Natural killer cell treated with Interleukin-12 subunit alpha and Interleukin-12 subunit beta and Interleukin-15 and Interleukin-18, amount 100 ng/mL, for 72 hours (primary cell): ENCODE results near the gene C5orf15. TPM values are rescaled to one million over a fixed set of nuclear protein-coding genes. Genes with fewer than 3 reads are reported as not detected.
"Not testable (repeated sequence)": the region's sequence is repeated elsewhere in the genome, so short reads cannot be mapped to it uniquely, and the experiment has no call there.

Source experiments
- ATAC-seq, 2 donors: fragments of 150-1000 bp; cut with Tn5 transposase in 1 of 2; sonication (Bioruptor Pico), chemical (Tn5 transposase) in 1 of 2; 2 replicates each; pipeline ENCODE4 v1.10.0; 2021
- DNase-seq: peaks from one replicate; pipeline ENCODE4 v3.0.0; 2022; ENCODE audit warnings: low spot score
- H3K27ac Mint-ChIP-seq, 2 donors: 1 replicate in 1 of 2; 2 replicates in 1 of 2; pipeline ENCODE4 v1.8.0; 2022; ENCODE audit warnings: mixed read lengths in 2 of 2, mild to moderate bottlenecking in 1 of 2, moderate library complexity in 1 of 2
- H3K27me3 Mint-ChIP-seq, 2 donors: 1 replicate in 1 of 2; 2 replicates in 1 of 2; pipeline ENCODE4 v1.8.0; 2022; ENCODE audit warnings: mixed read lengths in 2 of 2
- H3K36me3 Mint-ChIP-seq: one replicate; pipeline ENCODE4 v1.8.0; 2022; ENCODE audit warnings: mixed read lengths
- H3K4me1 Mint-ChIP-seq, 2 donors: 1 replicate in 1 of 2; 2 replicates in 1 of 2; pipeline ENCODE4 v1.8.0; 2022; ENCODE audit warnings: low read depth in 2 of 2, mixed read lengths in 2 of 2, mild to moderate bottlenecking in 1 of 2
- H3K4me3 Mint-ChIP-seq: one replicate; pipeline ENCODE4 v1.8.0; 2022; ENCODE audit warnings: mixed read lengths
- H3K9me3 Mint-ChIP-seq: 2 replicates; pipeline ENCODE4 v1.8.0; 2022; ENCODE audit warnings: mixed read lengths
- total RNA-seq, 2 donors: library from RNA; stranded (reverse); gene quantifications; one replicate each; pipeline ENCODE4 v1.2.3, GENCODE V29; 2022

C5orf15 gene
- total RNA-seq, 2 donors from 2014 or later: 16.7 to 41.6 TPM

GRCh38 chr5:133983674-133984073 lies 15.2 kb upstream of the C5orf15 start:
- H3K9me3 Mint-ChIP-seq: no peaks in the 10 kb centered on the region
- ATAC-seq (no peak), DNase-seq (no peak)
- no peaks in the 10 kb centered on the region for H3K27me3 Mint-ChIP-seq
- H3K4me1 Mint-ChIP-seq: peaks cover 0 to 9% of the 10 kb centered on the region in 2 donors
- H3K36me3 Mint-ChIP-seq: peaks cover 10% of the 10 kb centered on the region
- H3K4me3 Mint-ChIP-seq: no peak overlapping the region
- H3K27ac Mint-ChIP-seq: peak overlapping the region in 1 of 2 donors; percentile 19

GRCh38 chr5:133981714-133982113 lies 13.3 kb upstream of the C5orf15 start:
- H3K27me3 Mint-ChIP-seq: no peaks in the 10 kb centered on the region
- peaks cover 0 to 12% of the 10 kb centered on the region in 2 donors for H3K4me1 Mint-ChIP-seq
- no peak overlapping the region for H3K4me3 Mint-ChIP-seq
- no peaks in the 10 kb centered on the region for H3K9me3 Mint-ChIP-seq
- DNase-seq (no peak), ATAC-seq (no peak)
- H3K36me3 Mint-ChIP-seq: peaks cover 6% of the 10 kb centered on the region
- no peak overlapping the region for H3K27ac Mint-ChIP-seq

DNA sequence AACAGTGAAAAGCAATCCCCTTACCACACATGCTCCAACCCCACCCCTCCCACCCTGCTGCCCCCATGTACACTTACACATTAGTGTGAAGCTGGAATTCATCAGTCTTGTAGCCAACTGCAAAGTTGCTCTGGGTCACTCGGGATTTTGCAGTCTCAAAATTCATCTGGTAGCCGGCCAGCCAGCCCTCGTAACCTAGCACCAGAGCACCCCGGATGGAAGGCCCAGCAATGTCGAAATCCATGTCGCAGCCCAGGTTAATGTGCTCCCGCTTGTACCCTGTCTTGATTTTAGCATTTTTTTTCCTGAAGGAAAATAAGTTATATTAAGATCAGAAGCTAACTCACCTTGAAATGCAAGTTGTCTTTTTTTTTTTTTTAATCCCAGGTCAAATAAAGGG lies 12.2 kb upstream of the C5orf15 start:
- ATAC-seq: no peak
- H3K4me1 Mint-ChIP-seq: peaks cover 0 to 12% of the 10 kb centered on the region in 2 donors
- H3K36me3 Mint-ChIP-seq: peaks cover 10% of the 10 kb centered on the region
- no peaks in the 10 kb centered on the region for H3K9me3 Mint-ChIP-seq
- no peak for DNase-seq
- no peak overlapping the region for H3K27ac Mint-ChIP-seq
- H3K4me3 Mint-ChIP-seq: no peak overlapping the region
- H3K27me3 Mint-ChIP-seq: no peaks in the 10 kb centered on the region

DNA sequence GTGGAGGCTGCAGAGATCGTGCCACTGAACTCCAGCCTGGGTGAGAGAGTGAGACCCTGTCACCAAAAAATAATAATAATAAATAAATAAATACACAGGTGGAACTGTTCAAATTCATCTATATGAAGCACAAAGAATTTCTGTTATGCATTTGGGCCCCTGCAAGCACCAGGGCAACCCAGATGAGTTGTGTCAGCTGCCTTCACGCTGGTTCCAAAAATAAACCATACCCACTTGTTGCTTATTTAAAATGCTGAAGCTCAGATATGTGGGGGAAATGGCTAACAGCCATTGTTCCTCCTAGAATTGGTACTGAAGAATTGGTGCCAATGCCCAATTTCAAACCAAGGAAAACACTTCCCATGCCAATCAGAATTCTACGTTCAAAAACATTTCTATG lies 10.5 kb upstream of the C5orf15 start:
- Mint-ChIP-seq H3K9me3 (no peaks in the 10 kb centered on the region), H3K27ac (no peak overlapping the region), H3K4me1 (peaks cover 0 to 12% of the 10 kb centered on the region in 2 donors), H3K4me3 (no peak overlapping the region), H3K27me3 (no peaks in the 10 kb centered on the region), H3K36me3 (peaks cover 14% of the 10 kb centered on the region)
- no peak for DNase-seq
- no peak for ATAC-seq

- H3K27me3 Mint-ChIP-seq: no peaks in the 10 kb centered on the region
- no peak overlapping the region for H3K4me3 Mint-ChIP-seq
- peak overlapping the region; percentile 57 to 65 for H3K27ac Mint-ChIP-seq
- ATAC-seq (no peak), DNase-seq (no peak)
- H3K9me3 Mint-ChIP-seq: no peaks in the 10 kb centered on the region
- H3K4me1 Mint-ChIP-seq: peaks cover 0 to 9% of the 10 kb centered on the region in 2 donors
- H3K36me3 Mint-ChIP-seq: peaks cover 16% of the 10 kb centered on the region
These were observed 9.4 kb upstream of the C5orf15 start for GRCh38 chr5:133977858-133978257.

- DNase-seq (no peak), ATAC-seq (no peak)
- H3K27ac Mint-ChIP-seq: peak overlapping the region; percentile 57 to 65
- no peaks in the 10 kb centered on the region for H3K9me3 Mint-ChIP-seq
- H3K27me3 Mint-ChIP-seq: no peaks in the 10 kb centered on the region
- H3K4me3 Mint-ChIP-seq: no peak overlapping the region
- peaks cover 0 to 9% of the 10 kb centered on the region in 2 donors for H3K4me1 Mint-ChIP-seq
- peaks cover 16% of the 10 kb centered on the region for H3K36me3 Mint-ChIP-seq
These were observed 8.8 kb upstream of the C5orf15 start for GRCh38 chr5:133977161-133977787.

DNA sequence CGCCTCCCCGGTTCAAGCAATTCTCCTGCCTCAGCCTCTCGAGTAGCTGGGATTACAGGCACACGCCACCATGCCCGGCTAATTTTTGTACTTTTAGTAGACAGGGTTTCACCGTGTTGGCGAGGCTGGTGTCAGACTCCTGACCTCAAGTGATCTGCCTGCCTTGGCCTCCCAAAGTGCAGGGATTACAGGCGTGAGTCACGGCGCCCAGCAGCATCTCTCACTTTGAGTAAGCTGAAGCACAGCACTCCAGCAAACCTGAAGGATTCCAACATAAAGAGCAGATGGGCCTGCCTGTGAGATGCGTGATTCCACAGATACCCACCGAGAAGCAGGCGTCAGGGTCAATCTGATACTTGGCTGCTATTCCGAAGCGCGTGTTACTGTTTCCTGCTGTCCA lies 7.1 kb upstream of the C5orf15 start:
- H3K9me3 Mint-ChIP-seq, ATAC-seq, H3K4me3 Mint-ChIP-seq, H3K27ac Mint-ChIP-seq, H3K4me1 Mint-ChIP-seq, H3K27me3 Mint-ChIP-seq, DNase-seq: not testable (repeated sequence)
- peaks cover 16% of the 10 kb centered on the region for H3K36me3 Mint-ChIP-seq

DNA sequence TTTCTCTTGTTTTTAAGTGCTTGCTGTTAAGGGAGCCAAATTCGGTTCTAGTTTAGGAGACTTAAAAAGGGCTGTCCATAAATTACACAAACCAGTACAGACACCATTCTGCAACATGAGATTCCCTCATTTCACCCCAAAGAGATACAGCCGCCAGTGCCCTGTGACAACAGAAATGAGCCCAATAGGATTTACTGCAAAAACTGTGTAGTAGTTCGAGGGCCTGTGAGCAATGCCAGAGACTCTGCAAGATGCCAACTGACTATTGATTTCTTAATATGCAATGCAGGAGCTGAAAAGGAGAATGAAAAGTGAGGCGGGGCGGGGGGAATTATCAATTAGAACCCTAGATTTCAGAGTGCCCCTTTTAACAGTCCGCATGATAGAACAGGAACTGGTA lies 5.7 kb upstream of the C5orf15 start:
- H3K36me3 Mint-ChIP-seq: peaks cover 16% of the 10 kb centered on the region
- no peaks in the 10 kb centered on the region for H3K27me3 Mint-ChIP-seq
- H3K4me3 Mint-ChIP-seq: no peak overlapping the region
- peaks cover 11% of the 10 kb centered on the region in 2 donors for H3K4me1 Mint-ChIP-seq
- ATAC-seq (no peak), DNase-seq (no peak)
- H3K9me3 Mint-ChIP-seq: no peaks in the 10 kb centered on the region
- no peak overlapping the region for H3K27ac Mint-ChIP-seq

GRCh38 chr5:133970325-133970909 lies 2.0 kb upstream of the C5orf15 start:
- ATAC-seq (no peak), DNase-seq (no peak)
- Mint-ChIP-seq H3K4me1 (peaks cover 21 to 32% of the 10 kb centered on the region in 2 donors), H3K27ac (peak overlapping the region; percentile 75 to 100), H3K27me3 (no peaks in the 10 kb centered on the region), H3K36me3 (peaks cover 12% of the 10 kb centered on the region), H3K9me3 (no peaks in the 10 kb centered on the region), H3K4me3 (peak overlapping the region; percentile 88)

GRCh38 chr5:133969654-133970324 lies 1.4 kb upstream of the C5orf15 start:
- H3K4me3 Mint-ChIP-seq: peak overlapping the region; percentile 88
- no peaks in the 10 kb centered on the region for H3K9me3 Mint-ChIP-seq
- no peak for DNase-seq
- H3K4me1 Mint-ChIP-seq: peaks cover 25 to 36% of the 10 kb centered on the region in 2 donors
- H3K27me3 Mint-ChIP-seq: no peaks in the 10 kb centered on the region
- no peak for ATAC-seq
- peak overlapping the region; percentile 75 to 100 for H3K27ac Mint-ChIP-seq
- peaks cover 12% of the 10 kb centered on the region for H3K36me3 Mint-ChIP-seq

DNA sequence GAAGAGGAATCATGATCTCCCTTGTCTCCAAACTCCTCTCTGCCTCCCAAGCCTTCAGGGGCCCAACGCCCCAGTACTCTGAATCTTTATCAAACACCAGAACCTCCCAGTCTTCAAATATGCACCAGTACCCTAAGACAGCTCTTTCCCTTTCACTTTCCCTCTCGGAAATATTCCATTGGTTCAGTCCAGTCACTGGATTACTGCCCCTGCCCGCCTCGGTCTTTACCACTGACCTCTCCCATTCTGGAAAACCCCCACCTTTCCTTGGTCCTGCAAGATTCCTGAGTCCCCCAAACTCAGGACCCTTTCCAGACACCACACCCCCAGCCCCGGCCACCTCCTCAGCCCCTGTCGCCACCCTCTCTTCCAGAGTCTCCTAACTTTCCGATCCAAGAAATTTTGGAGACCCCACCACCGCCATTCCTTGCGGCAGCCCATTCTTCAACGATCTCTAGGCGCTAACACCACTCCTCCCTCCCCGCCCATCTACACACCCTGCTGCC lies 674 bp downstream of the C5orf15 start:
- H3K4me3 Mint-ChIP-seq: peak overlapping the region; percentile 88
- H3K4me1 Mint-ChIP-seq: peaks cover 38 to 46% of the 10 kb centered on the region in 2 donors
- ATAC-seq (peak; percentile 39 to 48), DNase-seq (no peak)
- H3K27ac Mint-ChIP-seq: peak overlapping the region; percentile 91 to 100
- no peaks in the 10 kb centered on the region for H3K36me3 Mint-ChIP-seq
- H3K9me3 Mint-ChIP-seq: no peaks in the 10 kb centered on the region
- H3K27me3 Mint-ChIP-seq: no peaks in the 10 kb centered on the region

DNA sequence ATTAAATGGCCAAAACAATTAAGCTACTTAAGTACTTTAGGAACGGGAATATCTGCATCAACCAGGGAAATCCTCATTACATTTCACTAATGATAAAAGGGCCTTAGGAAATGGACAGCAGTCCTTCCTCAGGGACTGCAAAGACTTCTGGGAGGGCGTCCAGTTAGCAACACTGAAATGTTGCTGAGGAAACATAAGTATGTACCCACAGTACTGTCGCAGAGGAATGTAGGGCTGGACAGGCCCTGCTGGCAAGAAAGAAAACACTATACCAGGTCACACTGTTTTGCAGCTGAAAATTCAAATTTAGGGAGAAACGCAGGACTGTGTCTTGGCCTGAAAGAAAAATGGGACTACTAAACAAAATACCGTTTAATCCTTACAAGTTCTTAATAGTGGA lies 1.3 kb downstream of the C5orf15 start:
- Mint-ChIP-seq H3K36me3 (no peaks in the 10 kb centered on the region), H3K27ac (peak overlapping the region; percentile 91 to 100), H3K9me3 (no peaks in the 10 kb centered on the region), H3K4me3 (peak overlapping the region; percentile 88), H3K4me1 (peaks cover 44 to 52% of the 10 kb centered on the region in 2 donors), H3K27me3 (no peaks in the 10 kb centered on the region)
- no peak for DNase-seq
- no peak for ATAC-seq

DNA sequence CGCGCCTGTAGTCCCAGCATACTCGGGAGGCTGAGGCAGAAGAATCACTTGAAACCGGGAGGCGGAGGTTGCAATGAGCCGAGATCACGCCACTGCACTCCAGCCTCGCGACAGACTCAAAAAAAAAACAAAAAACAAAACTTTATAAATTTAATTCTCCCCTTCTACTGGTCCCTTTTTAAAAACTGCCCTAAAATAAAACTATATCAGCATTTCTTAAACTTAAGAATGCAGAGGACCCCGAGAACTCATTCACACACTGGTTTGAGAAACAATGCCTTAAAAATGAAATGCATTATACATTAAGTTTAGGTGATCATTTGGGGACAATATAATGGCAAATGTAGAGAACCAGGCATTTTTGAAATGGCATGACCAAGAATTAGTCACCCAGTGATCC lies 2.3 kb downstream of the C5orf15 start:
- Mint-ChIP-seq H3K36me3 (no peaks in the 10 kb centered on the region), H3K9me3 (no peaks in the 10 kb centered on the region)

DNA sequence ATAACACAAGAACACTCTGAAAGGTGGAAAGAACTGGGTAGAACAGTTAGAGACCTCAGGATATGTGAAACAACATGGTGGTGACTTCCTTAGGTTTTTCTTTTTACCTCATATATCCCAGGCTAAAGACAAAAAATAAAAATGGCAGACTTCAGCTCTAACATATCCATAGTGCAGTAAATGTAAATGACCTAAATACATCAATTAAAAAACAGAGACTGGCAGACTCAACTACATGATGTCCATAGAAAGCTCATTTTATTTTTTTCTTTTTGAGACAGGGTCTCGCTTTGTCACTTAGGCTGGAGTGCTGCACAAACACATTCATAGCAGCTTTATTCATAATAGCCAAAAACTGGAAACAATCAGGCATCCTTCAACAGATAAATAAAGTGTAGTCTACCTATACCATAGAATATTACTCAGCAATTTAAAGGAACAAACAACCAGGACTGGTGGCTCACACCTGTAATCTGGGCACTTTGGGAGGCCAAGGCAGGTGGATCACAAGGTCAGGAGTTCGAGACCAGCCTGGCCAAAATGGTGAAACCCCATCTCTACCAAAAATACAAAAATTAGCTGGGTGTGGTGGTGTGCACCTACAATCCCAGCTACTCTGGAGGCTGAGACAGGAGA lies 4.8 kb downstream of the C5orf15 start:
- H3K27me3 Mint-ChIP-seq: no peaks in the 10 kb centered on the region
- DNase-seq (no peak), ATAC-seq (no peak)
- H3K4me1 Mint-ChIP-seq: peaks cover 41 to 45% of the 10 kb centered on the region in 2 donors
- H3K36me3 Mint-ChIP-seq: peaks cover 6% of the 10 kb centered on the region
- peak overlapping the region; percentile 7 to 15 for H3K27ac Mint-ChIP-seq
- H3K9me3 Mint-ChIP-seq: no peaks in the 10 kb centered on the region
- H3K4me3 Mint-ChIP-seq: peak overlapping the region; percentile 33

More for the DNA sequence above, 2.3 kb downstream of the C5orf15 start:
- Mint-ChIP-seq H3K27me3 (no peaks in the 10 kb centered on the region), H3K27ac (no peak overlapping the region), H3K4me3 (no peak overlapping the region), H3K4me1 (peaks cover 44 to 53% of the 10 kb centered on the region in 2 donors)
- DNase-seq (no peak), ATAC-seq (no peak)
